NCI-H2081 treated with DMSO at 0.1 percent for 48 hours (cell line): ENCODE data around the gene GALNT2.

Experiments
- DNase-seq: peaks from one replicate; lab custom pipeline; 2025; lab: John Stamatoyannopoulos, UW

The GALNT2 gene

GRCh38 chr1:230278871-230279582, 212.0 kb downstream of the GALNT2 start:
- no peak for DNase-seq

DNA sequence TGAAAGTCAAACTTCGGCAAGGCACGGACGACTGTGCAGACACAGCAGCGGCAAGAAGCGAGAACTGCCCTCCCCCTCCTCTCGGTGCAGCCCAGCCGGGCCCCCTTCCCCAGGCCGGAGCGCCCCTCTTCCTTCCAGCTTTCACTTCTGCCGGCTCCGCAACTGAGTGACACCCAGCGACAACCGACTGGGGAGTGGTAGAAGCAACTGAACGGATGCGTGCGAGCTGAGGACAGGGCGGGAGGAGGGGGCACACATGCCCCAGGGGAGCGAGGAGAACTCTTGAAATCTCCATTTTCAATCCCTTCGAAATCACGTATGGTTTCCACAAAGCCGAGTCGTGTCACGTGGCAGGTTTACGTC, 212.5 kb downstream of the GALNT2 start:
- DNase-seq, result no peak

DNA sequence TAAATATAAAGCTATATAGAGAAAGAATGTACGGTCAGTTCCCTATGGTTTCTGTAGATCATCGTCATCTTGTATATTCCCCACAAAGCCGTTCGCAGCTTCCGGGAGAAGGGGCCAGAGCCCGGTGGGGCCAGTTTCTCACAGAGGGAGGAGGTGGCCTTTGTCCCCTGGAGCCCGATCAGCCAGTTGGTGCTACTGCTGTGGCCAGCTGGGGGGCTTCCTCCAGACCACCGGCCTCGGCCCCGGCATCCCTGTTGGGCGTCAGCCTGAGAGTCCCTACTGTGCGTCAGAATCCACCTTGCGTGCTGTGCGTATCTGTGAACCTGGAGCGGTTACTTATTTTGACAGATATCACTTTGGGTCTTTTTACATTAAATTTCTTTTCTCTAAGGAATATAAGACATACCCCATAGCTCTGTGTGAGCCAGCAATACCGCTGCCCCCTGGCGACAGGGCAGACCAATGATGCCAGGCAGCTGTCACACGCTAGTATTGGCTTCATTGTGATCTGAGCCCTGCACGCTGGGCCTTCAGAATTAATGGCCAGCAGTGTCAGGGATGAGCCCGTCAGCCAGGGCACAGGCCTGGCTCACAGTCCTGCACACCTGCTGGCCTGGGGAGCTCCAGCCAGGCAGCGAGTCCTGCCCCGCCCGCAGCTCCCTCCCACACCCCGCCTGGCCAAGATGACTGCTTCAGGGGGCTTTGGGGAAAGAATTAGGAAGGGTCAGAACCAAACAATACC, 213.2 kb downstream of the GALNT2 start:
- no peak for DNase-seq

DNA sequence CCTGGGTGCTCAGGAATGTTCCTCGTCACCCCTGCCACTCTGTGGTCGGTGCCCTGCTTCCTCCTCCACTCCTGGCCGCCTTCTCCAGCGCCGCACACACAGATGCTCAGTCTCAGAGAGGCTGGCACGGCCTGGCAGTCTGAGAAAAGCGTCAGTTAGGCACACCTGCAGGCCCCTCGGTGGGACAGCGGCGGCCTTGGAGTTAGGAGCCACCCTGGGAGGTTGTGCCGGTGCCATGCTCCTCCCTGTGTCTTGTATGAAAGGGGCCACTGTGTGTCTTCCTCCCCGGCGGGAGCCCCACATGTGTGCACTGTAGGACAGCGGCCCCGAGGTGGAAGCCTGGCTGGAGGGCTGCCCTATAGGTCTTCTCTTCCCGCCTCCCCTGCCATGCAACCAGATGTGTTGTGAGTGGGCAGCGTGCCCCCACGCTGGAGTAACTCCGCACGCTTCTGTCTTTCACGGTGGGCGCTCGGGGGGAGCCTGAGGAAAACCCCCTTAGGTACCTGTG, 213.9 kb downstream of the GALNT2 start:
- DNase-seq, result no peak

DNA sequence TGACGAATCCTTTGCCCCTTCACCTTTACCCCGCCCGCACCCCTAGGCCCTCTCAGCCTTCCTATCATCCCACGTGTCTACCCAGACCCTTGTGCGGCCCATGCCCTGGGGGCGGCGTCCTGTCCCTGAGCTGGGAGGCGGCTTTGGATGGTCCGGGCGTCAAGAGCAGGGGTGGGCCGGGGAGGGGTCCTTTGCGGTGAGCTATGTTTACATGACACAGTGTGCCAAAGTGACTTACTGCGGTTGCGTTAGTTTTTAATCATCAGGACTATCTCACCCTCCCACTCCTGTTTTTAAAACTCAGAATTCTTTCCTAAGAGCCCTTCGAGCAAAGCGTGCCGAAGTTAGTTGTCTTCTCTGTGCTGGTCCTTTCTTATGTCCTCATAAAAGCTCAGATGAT, 214.5 kb downstream of the GALNT2 start:
- DNase-seq, result no peak

DNA sequence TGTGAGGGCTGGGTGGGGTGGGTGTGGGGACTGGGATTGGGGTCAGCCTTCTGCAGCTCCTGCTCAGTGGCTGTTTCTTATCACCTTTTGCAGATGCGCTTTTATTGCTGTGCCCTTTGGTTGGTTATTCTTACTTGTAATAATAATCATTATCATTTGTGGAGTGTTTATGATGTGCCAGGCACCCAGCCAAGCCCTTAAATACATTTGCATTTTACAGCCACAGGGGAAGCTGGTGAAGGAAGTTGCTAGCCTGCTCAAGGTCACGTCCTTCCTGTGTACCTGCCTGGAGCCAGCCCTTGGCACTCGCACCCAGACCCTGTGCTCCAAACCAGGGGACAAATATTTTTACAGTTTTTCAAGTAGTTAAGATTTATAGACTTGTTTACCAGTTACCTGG, 215.1 kb downstream of the GALNT2 start:
- DNase-seq, result peak; percentile 18

- no peak for DNase-seq
These were observed 216.6 kb downstream of the GALNT2 start for GRCh38 chr1:230283678-230284077.

GRCh38 chr1:230284891-230285290, 217.9 kb downstream of the GALNT2 start:
- no peak for DNase-seq

GRCh38 chr1:230285351-230285750, 218.3 kb downstream of the GALNT2 start:
- DNase-seq, result no peak

DNA sequence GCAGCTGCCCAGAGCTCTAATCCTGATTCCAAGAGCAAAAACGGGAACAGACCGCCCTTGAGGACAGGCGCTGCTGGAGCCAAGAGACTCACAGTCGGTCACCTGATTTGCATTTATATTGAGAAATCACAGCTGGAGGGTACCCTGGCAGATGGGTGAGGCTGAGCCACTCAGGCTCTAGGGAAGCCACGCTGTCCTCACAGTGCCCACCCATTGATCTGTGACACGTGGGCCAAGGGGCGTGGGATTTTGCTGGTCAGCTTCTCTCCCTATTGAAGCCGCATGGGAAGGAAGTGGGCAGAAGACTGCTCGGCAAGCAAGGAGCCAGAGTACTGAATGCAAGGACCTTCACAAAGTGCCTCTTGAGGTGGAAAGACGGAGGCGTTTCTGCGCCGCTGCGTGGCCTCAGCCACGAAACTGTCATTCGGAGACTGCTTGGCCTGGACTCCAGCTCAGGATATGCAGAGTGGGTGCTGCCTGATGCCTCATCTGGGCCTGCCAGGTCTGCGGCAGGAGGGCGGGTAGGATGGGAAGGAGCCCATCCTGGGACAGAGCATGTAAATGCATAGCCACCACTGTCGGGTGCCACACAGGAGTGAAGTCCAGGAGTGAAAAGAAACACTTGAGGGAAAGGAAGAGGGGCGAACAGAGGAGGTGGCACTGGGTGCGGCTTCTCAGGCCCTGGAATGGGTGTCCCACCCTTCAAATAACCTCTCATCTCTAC, 219.3 kb downstream of the GALNT2 start:
- no peak for DNase-seq

- DNase-seq, result no peak
These were observed 219.8 kb downstream of the GALNT2 start for GRCh38 chr1:230286890-230287269.

GRCh38 chr1:230287674-230288315, 220.8 kb downstream of the GALNT2 start:
- DNase-seq, result no peak

DNA sequence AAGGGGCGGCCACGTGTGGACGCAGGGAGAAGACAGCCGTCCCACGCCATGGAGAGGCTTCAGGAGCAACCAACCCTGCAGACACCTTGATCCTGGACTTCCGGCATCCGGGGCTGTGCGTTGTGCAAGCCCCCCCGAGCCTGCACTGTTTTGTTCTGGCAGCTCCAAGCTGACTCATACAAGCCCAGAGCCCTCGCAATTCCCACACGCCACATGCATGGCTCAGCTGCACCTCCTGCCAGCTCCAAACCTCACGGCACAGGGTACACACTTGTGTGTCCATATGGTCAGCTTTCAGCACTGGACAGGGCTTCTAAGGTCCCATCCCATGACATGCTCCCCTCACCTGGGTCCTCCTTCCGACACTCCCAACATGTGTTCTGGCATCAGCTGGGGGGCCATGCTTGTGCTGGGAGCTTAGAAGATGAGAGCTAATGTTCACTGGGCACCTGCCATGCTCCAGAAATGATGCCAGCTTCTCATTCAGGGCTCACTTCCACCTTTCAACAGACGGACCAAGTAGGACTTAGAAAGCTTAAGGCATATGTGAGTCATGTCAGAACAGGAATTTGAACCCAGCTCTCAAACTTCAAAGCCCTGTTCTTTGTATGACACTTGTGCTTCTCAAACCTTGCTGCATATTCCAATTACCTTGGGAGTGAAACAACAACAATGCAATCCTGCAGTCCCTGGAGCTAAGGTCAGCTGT, 221.8 kb downstream of the GALNT2 start:
- DNase-seq, result no peak

- DNase-seq, result no peak
These were observed 222.3 kb downstream of the GALNT2 start for GRCh38 chr1:230289350-230289644.

GRCh38 chr1:230291731-230292620, 224.9 kb downstream of the GALNT2 start:
- no peak for DNase-seq

DNA sequence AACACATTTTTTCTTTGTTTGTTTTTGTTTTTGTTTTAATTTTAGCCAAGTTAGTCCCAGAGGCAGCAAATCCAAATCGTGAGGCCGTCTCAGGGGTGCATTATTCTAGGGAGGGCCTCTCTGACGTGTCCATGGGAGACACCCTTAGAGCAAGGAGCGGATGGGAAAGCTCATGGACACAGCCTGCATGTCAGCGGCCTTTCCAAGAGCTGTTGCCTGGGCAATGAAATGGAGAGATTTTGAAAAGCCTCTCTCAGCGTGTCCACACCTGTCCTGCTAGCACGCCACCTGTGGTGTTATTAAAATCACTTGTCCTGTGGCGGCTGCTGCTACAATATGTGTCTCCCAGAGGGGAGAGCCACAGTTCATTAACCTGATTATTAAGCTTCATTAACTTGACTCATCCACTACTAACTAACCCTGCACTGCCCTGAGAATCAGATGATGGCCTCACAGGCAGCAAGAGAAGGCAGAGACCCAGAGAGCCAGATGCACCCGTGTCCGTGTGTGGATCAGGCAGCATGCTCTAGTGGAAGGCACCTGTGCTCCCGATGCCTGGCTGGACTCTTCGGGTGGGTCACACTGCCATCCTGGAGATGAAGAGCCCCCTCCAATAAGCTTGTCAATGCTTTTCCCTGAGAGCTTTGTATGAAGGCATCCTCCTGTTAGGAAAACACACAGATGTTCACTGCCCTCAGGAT, 225.8 kb downstream of the GALNT2 start:
- peak; percentile 59 for DNase-seq

DNA sequence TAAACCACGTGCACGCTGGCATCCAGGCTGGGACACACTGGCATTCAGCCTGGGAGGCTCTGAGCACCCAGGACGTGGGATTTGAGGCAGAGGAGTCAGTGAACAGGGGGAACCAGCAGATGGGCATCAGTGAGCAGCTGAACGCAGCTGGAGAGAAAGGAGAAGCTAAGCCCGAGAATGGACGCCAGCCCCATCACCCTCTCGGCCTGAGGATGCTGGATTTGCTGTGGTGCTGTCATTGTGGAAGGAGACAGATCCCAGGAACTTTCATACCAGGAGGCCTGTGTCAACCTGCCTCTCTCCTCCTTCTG, 226.3 kb downstream of the GALNT2 start:
- DNase-seq, result no peak

- DNase-seq, result no peak
These were observed 228.3 kb downstream of the GALNT2 start for GRCh38 chr1:230295367-230295766.

- DNase-seq, result no peak
These were observed 232.4 kb downstream of the GALNT2 start for GRCh38 chr1:230299191-230300006.
